GM19035 (cell line): ENCODE results near the gene PRKAG2.
A peak's percentile ranks its signal among the peaks of the same experiment; 100 is the strongest.

Experiments
- ATAC-seq: cut with Tn5 transposase; IDR thresholded peaks from one replicate; pipeline ENCODE4 v1.9.1; 2021; ENCODE audit not compliant: unreplicated experiment

PRKAG2 gene

GRCh38 chr7:151775547-151776443, 101.1 kb downstream of the PRKAG2 start:
- ATAC-seq: no peak

GRCh38 chr7:151774951-151775350, 102.0 kb downstream of the PRKAG2 start:
- no peak for ATAC-seq

DNA sequence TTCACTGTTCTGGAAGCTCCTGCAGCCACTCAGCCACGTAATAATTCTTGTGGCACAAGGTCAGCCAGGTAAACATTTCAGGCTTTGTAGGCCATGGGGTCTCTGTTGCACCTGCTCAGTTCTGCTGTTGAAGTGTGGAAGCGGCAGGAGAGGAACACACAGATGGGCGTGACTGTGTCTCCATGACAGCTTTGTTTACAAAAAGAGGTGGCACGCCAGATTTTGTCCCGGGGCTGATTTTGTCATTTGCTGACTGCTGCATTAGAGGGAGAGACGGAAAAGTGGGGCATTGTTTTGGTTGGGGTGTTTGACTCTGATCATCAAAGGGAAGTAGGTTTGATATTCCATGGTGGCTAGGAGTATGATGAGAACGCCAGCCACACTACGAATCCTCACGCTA, 103.1 kb downstream of the PRKAG2 start:
- no peak for ATAC-seq

DNA sequence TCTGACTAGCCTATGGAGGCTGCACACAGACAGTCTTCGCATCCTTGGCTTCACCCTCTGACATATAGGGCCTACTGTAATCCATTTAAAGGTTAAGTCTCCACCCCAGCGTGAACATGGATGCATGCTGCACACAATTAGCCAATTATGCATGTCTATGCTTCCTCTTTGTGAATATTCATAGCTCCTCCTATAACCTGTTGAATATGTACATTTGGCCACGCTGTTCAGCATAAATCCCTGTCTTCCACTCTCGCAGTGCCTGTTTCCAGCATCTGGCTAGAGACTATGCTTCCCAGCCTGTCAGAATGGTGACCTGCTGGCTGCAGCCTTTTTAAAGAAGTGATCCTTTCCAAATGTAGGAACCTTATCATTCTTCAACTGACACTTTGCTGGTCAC, 106.7 kb downstream of the PRKAG2 start:
- ATAC-seq: no peak

- no peak for ATAC-seq
Observed at GRCh38 chr7:151769188-151769821, 107.6 kb downstream of the PRKAG2 start.

DNA sequence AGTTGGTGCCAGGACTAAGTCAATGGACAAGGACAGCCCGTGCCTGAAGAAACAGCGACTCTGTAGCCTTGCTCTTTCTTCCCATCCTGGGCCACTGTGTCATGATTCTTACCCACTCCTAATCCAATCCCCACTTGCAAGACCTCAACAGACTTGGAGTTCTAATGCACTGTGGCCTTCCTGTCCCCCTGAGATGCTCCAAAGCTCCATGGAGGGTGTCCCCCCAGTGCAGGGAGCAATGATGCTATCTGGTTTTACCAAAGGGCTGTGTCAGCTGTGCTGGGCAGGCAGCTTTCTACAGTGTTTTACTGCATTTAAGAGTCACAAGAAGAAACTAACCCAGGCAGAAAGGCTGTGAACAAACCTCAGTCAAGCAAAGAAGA, 108.1 kb downstream of the PRKAG2 start:
- no peak for ATAC-seq

DNA sequence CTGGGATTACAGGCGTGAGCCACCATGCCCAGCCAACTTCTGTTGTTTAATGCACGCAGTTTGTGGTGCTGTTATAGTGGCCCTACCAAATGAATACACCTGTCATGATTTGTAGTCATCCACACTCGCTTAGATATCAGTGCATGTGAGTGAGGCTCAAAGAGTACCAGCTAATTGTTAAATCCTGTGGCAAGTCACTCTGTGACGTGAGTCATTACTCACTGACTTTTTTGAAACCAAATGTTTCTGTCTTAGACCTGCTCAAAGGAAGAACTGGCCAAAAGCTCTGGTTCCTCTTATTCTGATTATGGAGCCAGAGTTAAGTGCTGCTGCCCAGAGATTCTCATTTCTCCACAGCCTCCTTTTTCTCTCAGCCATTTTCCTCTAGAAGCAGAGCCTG, 109.4 kb downstream of the PRKAG2 start:
- no peak for ATAC-seq

- ATAC-seq: no peak
Observed at GRCh38 chr7:151764056-151764920, 112.6 kb downstream of the PRKAG2 start.

DNA sequence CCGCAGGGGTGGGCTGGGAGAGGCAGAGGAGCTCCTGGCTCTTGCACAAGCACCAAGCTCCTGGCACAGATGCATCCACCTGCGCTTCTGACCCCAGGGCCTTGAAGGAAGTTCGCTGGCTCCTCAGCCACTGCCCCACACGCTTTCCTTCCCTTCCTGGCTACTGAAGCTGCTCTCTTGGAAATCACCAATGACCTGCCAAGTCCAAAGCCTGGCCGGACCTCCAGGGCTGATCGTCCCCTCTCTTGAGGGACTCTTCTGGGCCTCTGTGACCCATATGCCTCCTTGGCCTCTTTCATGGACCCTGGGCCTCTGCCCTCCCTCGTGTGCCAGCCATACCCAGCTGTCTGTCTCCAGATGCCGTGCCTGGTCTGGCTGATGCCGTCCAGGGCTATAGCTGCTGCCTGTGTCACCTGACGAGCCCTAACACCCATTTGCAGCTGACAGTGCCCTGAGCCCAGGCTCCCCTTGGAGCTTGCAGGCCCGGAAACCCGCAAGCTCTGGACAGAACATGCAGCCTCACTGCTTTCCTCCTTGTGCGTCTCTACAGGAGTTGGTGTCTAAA, 113.4 kb downstream of the PRKAG2 start:
- ATAC-seq: no peak

DNA sequence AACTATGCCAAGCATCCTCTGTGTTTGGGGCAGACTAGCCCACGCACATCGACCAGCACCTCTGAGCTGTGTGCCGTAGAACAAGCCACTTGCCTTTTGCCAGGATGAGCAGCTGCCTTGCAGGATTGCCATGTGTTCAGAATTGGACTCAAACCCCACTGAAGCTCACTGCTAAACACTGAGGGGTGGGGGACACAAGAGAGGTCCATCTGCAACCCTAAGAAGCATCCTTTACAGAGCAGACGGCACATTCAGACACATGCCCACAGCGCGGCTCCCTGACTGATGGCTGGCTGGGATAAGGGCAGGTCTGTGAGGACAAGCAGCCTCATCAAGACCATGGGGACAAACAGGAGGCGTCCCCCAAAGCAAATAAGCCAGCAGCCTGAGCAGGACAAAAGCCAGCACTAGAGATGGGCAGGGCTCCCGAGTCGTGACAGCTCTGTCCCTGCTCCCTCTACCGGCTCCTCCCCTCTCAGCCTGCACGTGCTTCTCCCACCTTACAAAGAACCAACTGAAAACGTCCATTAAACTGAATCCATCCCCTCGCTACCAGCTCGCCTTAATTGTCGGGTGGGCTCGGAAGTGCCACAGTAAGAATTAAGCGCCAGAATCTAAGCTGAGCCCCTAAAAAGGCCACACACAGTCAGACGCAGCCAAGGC, 114.2 kb downstream of the PRKAG2 start:
- ATAC-seq: no peak

GRCh38 chr7:151761957-151762356, 115.0 kb downstream of the PRKAG2 start:
- no peak for ATAC-seq

DNA sequence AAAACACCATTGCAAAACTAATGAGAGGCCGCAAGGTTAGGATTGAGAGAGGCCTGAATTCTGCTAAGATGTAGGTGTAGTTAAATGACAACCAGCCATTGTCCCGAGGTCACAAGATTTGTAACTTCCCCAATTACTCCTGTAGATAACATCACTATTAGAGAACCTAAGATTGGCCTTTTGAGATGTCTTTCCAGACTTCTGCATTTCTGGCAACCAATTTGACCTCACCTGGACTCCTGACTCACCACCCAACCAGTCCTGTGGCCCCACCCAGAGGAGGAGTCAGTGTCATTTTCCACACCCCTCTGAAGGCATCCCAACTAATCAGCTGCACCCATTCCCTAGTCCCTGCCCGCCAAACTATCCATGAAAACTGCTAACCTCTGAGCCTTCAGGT, 115.7 kb downstream of the PRKAG2 start:
- ATAC-seq: no peak

- peak; percentile 60 for ATAC-seq
Observed at GRCh38 chr7:151759591-151760042, 117.3 kb downstream of the PRKAG2 start.

GRCh38 chr7:151758622-151759540, 118.0 kb downstream of the PRKAG2 start:
- ATAC-seq: no peak

GRCh38 chr7:151757274-151757673, 119.6 kb downstream of the PRKAG2 start:
- ATAC-seq: no peak

- no peak for ATAC-seq
Observed at GRCh38 chr7:151756866-151757265, 120.0 kb downstream of the PRKAG2 start.

GRCh38 chr7:151756076-151756731, 120.7 kb downstream of the PRKAG2 start:
- ATAC-seq: no peak

DNA sequence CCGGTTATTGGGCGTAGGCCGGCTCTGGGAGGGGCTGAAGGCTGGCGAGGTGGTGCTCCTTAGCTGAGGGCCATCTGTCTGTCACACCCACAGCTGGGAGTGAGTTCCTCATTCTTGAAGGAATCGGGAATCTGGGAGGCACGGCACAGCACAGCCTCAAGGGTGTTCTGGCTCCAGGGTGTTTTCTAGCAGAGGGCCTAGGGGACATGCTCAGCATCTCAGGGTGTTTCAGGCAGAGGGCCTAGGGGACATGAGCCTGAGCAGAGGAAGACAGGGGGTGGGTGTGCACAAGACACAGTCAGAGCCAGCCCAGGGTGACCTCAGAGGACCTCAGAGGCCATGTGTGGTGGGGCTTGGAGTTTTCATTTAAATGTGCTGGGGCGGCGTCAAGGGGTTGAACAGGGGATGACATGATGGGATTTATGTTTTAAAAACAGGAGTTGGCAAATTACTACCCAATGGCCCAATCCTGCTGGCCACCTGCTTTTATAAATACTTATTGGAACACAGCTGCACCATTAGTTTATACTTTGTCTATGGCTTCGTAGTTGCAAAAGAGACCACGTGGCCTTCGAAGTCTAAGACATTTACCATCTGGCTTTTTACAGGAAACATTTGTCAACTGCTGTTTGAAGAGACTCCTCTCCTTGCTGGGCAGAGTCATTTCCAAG, 121.6 kb downstream of the PRKAG2 start:
- ATAC-seq: no peak
